DMS153 treated with DMSO at 0.1 percent for 48 hours (cell line): Measurements from ENCODE around the gene CPA5.

Source experiments
- DNase-seq: peaks from one replicate; lab custom pipeline; 2025; ENCODE audit not compliant: unreplicated experiment; lab: John Stamatoyannopoulos, UW

Gene CPA5

DNA sequence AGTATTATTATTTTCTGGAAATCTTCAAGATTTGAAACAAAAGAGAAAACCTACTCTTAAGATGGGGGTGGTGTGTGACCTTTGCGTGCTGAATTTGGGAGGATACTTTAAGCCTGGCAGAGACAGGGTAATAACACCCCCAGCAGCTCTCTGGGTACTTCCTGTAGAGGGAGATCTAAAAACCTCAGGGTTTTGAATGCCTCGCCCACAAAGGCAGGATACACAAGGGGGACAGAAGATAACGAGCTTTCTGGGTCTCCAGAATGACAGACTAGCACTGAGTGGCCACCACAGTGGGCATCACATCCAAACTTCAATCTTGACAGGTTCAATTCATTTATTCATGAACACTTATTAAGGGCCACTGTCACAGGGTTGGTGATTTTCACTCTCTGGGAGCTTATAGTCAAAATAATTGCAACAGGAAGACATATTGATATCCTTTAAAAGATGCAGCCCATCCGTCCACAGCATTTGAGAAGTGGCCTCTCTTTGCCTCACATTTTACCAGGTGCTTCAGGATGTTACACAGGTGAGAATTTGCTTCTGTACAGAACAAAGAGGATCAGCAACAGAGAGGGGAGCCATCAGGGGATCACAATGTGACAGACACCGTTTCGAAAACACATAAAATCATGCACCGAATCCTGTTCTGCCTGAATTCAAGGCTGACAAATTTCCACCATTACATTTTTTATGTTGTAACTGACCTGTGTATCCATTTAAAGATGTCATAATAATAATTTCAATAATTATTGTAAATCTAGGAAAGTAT lies 50.0 kb downstream of the CPA5 start:
- no peak for DNase-seq

DNA sequence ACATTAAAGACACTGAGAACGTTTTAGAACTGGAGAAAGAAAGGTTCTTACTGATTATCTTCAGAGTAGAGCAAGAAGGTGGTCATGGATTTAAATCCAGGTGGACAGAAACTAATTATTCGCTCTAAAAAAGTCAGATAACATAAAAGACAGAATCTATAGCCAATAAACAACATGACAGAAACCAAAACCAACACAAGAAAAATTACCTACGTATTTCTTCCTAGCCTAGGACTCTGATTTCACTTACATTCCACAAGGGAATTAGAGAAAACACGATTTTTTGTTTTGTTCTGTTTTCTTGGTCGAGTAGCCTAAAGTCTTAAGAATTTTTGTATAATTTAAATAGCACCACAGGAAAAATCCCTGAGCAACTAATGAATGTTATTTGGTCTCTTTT lies 50.8 kb downstream of the CPA5 start:
- no peak for DNase-seq

DNA sequence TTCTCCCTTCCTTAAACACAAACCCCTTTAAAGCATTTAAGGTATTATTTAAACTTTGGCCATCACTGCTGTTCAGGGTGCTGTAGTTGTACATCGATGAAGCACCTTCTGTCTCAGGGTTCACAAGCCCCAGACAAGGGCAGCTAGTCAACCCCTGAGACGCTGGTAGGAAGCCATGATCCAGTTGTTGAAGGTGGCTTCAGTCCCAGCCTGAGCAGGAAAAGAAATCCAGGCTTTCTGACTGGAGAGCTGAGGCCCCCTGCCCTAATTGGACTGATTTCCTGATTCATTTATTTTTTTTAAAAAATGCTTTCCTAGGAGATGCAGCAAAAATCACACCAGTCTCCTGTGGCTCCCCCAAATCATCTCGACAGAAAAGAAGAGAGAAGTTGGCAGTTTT lies 51.5 kb downstream of the CPA5 start:
- DNase-seq = no peak

DNA sequence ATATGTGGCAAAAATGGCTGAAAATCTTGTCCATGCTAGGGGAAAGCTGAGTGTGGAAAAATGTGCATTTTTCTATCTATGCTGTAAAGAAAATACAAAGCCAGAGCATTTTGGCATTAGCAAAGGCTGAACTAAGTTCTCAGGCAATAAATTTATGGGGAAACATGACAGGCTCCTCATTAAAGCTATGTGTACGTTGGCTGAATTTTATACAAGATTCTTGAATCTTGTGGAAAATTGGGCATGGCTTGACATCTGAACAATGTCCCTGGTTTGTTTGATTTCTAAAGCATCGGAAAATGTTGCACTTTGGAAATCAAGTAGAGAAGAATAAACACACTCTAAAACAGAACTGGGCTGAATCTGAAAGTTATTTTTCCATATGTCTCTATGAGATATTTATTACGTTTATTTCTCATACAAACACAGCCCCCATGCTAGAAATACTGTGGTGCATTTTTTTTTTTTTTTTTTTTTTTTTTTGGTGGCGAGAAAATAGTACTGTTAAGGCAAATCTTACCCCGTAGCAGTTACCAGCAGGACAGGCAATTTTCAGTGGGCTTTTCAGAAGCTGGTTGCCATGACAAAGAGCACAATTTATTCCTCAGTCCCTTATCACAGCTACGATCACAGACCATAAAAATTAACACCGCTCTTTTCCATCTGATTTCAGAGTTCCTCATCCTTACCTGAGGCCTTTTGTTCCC lies 52.6 kb downstream of the CPA5 start:
- no peak for DNase-seq

DNA sequence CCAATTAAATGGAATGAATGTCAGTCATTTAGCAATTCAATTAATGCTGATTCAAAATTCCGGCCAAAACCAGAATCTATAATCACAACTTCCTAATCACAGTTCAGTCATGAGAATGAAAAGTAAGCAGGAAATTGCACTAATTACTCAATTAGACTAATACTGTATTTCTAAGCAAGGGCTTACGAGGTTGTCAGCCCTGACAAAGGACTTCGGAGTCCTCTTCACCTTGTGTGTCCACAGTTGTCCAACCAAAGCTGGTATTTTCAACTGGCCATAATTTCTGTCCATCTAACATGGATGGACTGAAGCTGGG lies 53.1 kb downstream of the CPA5 start:
- no peak for DNase-seq

DNA sequence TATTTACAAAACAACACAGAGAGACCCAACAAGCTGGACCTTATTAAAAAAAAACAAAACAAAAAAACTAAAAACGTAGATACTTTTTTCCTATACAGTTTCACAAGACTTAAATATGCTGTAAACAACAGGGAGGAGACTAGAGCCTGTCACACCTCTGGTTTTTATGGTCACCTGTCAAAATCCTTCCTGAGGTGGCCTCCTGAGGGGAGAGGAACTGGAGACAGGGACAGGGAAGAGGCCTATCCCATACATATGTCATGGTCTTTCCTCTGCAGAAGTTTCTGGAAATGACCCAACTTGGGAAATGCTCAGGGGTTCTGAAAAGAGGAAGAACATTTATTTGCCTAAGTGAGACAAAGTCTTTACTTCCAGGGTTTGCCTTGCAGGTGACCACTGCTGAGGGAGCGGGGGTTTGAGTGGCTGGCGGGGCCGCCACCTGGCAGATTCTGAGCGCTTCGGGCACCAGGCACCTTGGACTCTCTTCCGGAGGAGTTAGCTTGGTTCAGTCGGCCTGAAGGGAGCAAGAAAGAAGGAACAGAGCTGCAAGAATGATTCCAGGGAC lies 54.0 kb downstream of the CPA5 start:
- no peak for DNase-seq

DNA sequence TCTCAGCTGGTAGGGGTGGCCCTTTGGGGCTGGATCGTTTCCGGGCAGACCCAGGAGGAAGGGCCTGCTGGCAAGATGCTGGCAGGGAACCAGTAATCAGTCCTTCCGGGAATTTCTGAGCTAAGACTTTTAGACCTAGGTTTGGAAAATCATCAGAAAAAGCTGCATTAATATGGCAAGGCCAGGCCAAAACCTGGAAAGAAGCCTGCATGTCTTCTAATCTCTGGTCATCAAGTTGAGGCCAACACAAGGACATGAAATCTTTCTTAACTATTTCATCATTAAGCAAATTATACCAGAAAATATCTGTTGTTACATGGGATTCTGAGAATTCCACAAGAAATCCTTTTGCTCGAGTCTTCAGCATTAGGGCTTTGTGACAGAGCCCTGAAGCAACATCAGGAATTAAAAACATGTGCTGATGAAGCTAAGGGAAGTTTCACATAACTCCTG lies 55.5 kb downstream of the CPA5 start:
- no peak for DNase-seq

DNA sequence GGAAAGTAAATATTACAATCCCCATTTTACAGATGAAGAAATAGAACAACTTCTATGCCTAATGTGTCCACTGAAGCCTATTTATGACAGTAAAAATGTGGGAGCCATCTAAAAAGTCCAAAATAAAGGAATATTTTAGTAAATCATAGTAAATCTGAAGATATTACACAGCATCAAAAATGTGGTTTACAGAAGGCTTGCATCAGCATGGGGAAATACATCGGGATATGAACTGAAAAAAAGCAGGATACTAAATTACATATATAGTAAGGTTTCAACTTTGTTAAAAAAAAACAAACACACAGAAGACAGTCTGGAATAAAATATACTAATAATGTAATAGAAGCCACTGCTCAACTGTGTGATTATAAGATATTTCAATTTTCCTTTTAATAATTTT lies 56.5 kb downstream of the CPA5 start:
- no peak for DNase-seq

DNA sequence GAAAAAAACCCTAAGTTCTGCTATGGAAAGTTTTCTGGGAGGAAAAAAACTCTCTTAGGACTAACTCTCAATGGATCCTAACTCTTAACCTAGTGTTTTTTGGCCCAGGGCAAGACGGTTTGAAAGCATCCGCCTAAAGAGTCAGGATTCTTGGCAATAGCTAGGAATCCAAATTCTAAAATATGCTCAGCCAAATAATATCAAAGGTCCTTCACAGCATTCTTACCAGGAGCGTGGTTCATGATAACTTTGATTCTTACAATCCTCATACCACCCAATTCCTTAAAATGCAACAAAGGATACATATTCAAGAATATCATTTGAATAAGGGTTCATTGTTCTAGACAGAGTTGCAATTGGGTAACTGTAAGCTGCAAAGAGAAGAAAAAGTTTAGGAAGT lies 57.0 kb downstream of the CPA5 start:
- no peak for DNase-seq

DNA sequence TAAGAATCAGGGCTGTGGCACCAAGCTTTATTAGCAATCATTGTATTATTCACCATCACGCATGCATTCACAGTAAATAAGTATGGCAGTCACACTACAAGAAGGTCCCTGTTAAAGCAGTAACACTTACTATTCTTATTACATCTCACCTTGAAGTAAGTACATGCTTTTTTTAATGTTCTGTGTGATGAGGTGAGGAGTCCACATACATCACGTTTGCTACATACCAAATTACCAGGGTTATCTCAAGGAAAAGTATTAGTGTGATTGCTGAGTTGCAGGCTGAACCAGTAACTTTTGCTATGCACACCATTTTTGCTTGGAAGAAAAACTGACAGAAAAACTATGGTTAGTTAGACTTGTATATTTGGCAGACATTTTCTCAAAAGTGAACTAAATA lies 60.4 kb downstream of the CPA5 start:
- no peak for DNase-seq

DNA sequence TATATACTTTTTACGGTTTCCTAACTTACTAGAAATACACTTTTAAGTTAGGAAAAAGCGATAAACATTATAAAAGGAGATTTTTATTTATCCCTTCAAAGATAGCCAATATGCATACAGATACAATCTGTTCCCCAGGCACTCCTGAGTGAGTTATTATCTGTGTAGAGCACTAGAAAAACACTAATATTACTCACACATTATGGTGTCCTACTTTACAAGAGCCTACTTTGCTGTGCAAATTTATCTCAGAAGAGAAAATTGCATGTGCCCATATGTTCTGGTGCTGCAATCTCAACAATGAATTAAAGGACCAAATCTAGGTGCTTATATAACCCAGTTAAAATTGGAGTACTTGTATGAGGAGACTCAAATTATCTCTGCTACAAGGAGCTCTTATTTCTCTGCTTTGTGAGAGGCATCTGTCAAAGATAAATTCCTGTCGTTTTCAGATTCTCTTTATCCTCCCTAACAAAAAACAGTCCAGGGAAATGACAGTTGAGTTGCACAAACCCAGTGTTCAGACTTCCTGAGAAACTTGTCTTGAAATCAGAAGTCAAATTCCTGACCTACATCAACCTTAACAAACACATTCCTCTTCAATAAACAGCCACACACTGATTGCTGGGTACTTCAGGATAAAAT lies 64.6 kb downstream of the CPA5 start:
- no peak for DNase-seq

DNA sequence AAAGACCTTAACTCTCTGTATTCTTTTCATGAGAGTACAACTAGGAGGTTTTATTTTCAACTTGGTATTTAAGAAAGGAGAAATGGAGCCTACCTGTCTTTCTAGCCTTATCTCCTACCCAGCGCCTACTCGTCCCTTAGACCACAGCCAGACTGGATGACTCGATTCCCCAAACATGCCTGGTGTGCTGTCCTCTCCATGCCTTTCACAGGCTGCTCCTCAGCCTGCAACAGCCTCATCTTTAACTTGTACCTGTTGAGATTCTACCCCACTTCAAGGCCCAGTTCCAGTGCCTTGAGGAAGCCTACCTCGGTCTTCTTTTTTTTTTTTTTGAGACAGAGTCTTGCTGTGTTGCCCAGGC lies 65.1 kb downstream of the CPA5 start:
- no peak for DNase-seq

DNA sequence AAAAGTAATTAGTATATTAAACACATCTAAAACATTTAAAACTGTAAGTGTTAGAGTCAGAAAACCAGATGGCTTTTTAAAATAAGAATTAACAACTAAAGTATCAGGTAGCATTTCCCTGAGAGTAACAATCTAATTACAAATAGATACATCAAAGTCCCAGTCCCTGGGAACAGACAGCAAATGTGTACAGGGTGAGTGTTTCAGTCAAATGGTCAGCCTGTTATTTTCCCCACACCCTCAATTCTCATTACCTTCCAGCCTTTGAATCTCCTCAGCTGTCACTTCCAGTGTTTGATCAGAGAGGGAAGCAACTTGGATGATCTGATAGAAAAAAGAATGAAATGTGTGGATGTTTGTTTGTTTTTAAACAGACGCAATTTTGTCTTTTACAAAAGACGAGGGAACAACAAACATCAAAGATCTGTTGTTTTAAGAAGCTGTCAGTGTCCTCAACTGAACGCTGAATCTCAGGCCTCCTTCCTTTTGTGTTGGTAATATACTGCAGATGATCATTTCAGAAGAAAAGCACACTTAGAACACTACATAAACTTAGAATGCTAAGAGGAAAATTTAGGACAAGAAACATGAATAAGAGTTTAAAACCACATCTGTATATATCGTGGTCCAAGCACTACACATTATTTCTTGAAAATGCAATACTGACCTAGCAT lies 66.4 kb downstream of the CPA5 start:
- DNase-seq = no peak

DNA sequence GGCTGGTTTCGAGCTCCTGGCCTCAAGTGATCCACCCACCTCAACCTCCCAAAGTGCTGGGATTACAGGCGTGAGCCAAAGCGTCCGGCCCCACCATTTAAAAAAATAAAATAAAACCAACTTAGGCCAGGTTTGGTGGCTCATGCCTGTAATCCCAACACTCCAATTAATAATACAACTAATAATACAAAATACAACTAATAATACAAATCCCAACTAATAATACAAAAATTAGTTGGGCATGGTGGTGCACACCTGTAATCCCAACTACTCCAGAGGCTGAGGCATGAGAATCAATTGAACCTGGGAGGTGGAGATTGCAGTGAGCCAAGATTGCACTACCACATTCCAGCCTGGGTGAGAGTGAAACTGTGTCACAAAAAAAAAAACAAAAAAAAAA lies 68.6 kb downstream of the CPA5 start:
- no peak for DNase-seq

DNA sequence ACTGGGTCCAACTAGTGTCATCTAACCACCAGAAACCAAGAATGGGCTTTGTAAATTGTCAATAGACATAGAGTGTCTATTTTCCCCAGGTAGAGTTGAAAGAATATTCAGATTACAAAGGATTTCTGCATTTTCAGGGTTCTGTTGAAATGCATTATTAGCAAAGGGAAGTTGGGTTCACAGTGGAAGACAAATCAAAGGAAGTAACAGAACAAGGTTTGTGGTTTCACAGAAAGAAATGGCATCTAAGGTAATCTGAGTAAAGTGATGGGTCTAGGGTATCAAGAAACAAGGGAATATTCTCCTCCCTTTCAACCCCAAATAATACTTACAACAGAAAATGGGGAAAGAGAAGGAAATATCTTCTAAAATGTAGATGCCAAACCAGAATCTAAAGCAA lies 70.4 kb downstream of the CPA5 start:
- DNase-seq = no peak

DNA sequence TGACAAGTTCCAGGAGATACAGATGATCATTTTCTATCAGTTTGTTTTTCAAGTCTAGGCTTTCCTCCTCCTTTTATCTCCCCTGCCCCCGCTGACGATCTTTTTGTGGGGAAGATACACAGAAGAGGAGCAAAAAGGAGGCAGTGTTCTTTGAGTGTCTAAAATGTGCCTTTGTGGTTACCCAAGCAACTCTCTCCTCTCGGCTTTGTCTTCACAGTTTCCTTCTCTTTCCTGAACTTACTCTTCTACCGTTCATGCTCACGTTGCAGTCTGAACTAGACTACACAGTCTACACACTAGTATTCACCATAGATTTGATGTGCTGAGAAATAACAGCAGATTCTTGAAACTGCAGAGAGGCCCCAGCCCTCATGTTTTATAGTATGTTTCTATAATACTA lies 72.6 kb downstream of the CPA5 start:
- no peak for DNase-seq

DNA sequence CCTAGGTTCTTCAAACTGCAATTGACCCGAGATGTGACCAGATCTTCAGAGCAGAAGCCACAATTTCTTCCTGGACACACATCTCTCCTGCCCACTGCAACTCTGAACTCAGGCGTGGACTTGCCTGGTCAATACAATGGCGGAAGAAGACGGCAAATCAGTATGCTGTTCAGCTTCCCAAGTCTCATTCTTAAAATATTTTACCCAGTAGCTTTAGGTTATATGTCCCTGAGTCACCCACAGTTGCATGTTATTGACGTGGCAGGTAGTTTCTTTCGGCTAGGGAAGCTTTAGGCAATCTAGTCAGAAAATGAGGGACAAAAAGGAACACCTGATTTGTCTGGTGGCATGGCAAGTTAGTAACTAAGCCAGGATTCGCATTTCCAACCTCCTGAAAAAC lies 73.7 kb downstream of the CPA5 start:
- DNase-seq = no peak
